AG04450 (cell line): ENCODE data around the gene CCDC157. TPM values are rescaled to one million over a fixed set of nuclear protein-coding genes. Genes with fewer than 3 reads are reported as not detected.

ENCODE experiments used
- CTCF ChIA-PET: fragments of 300-600, 350-600 bp; formaldehyde crosslinking; extraction: SDS; loops from one replicate; lab custom pipeline; 2022; ENCODE audit warnings: antibody characterized with exemption, inconsistent platforms; lab: Charles Lee
- POLR2A ChIA-PET: fragments of 350-600 bp; formaldehyde crosslinking; extraction: SDS; loops from one replicate; lab custom pipeline; 2021; ENCODE audit warnings: antibody characterized with exemption, inconsistent platforms; lab: Yijun Ruan, JAX
- DNase-seq: peaks from one replicate; pipeline ENCODE4 v3.0.0-alpha.2; 2011; ENCODE audit warnings: low read depth, low spot score
- H3K27ac ChIP-seq: one replicate; pipeline ENCODE4 v1.5.1; 2012; ENCODE audit warnings: low read depth, low read length, control low read depth
- H3K27me3 ChIP-seq: one replicate; pipeline ENCODE4 v1.6.0; 2012; ENCODE audit warnings: low read length; ENCODE audit not compliant: control insufficient read depth, insufficient read depth
- H3K4me3 ChIP-seq: 2 replicates; pipeline ENCODE4 v1.5.1; 2011; ENCODE audit warnings: mild to moderate bottlenecking, low read depth, low read length, control low read depth
- H3K9me3 ChIP-seq: 2 replicates; pipeline ENCODE4 v1.5.1; 2012; ENCODE audit warnings: low read length; ENCODE audit not compliant: control insufficient read depth, insufficient read depth
- CTCF ChIP-seq: IDR thresholded peaks from 2 replicates; pipeline ENCODE4 v1.5.1; 2011; ENCODE audit warnings: low read depth, low read length, control low read depth, inconsistent platforms
- polyA plus RNA-seq: library from polyadenylated mRNA; depleted of rRNA; stranded (reverse); fragments of >200 nt; gene quantifications from 2 replicates; pipeline ENCODE4 v1.2.3, GENCODE V29; 2011

CCDC157 gene
- polyA plus RNA-seq, 1 experiment = 1.6 TPM

- POLR2A ChIA-PET = interaction anchor here (1.5 kb wide), 2 partner anchors 8 to 27 kb away, joined by 4 to 5 read pairs; no protein-coding TSS in a partner anchor
- no peak overlapping the region for H3K27ac ChIP-seq
- TF ChIP-seq CTCF = no peak
- no peaks in the 10 kb centered on the region for H3K27me3 ChIP-seq
- CTCF ChIA-PET = interaction anchor here (1.3 to 7.0 kb wide), 3 partner anchors 29 to 59 kb away, joined by 3 to 44 read pairs (median 5); partner anchors contain the start of genes CASTOR1, CCDC157, RNF215 and SF3A1
- H3K9me3 ChIP-seq = no peaks in the 10 kb centered on the region
- DNase-seq = no peak
- no peak overlapping the region for H3K4me3 ChIP-seq
These were observed 28.9 kb upstream of the CCDC157 start for GRCh38 chr22:30327864-30328345.

GRCh38 chr22:30328466-30329049, 28.2 kb upstream of the CCDC157 start:
- POLR2A ChIA-PET = no interaction called here
- TF ChIP-seq CTCF = no peak
- Histone ChIP-seq H3K4me3 (no peak overlapping the region), H3K27me3 (no peaks in the 10 kb centered on the region), H3K27ac (no peak overlapping the region), H3K9me3 (no peaks in the 10 kb centered on the region)
- CTCF ChIA-PET = interaction anchor here (1.3 to 7.0 kb wide), 3 partner anchors 28 to 59 kb away, joined by 3 to 44 read pairs (median 5); partner anchors contain the start of genes CASTOR1, CCDC157, RNF215 and SF3A1
- DNase-seq = no peak

- peak overlapping the region; percentile 21 for H3K27ac ChIP-seq
- no peak overlapping the region for H3K4me3 ChIP-seq
- no peaks in the 10 kb centered on the region for H3K27me3 ChIP-seq
- DNase-seq = no peak
- ChIA-PET POLR2A (no interaction called here), CTCF (interaction anchor here (2.2 kb wide), 1 partner anchor 45 kb away, joined by 8 read pairs; no protein-coding TSS in a partner anchor)
- no peak for TF ChIP-seq CTCF
- no peaks in the 10 kb centered on the region for H3K9me3 ChIP-seq
These were observed 24.3 kb upstream of the CCDC157 start for GRCh38 chr22:30332551-30332950.

- POLR2A ChIA-PET = no interaction called here
These were observed 23.7 kb upstream of the CCDC157 start for GRCh38 chr22:30332994-30333706.

More at GRCh38 chr22:30332994-30333706, 23.7 kb upstream of the CCDC157 start:
- H3K9me3 ChIP-seq = no peaks in the 10 kb centered on the region
- H3K4me3 ChIP-seq = no peak overlapping the region
- DNase-seq = no peak
- TF ChIP-seq CTCF = no peak
- no peak overlapping the region for H3K27ac ChIP-seq
- CTCF ChIA-PET = interaction anchor here (2.2 kb wide), 1 partner anchor 46 kb away, joined by 8 read pairs; no protein-coding TSS in a partner anchor
- no peaks in the 10 kb centered on the region for H3K27me3 ChIP-seq
